ENCODE data around the gene SPARC.

Gene SPARC

DNA sequence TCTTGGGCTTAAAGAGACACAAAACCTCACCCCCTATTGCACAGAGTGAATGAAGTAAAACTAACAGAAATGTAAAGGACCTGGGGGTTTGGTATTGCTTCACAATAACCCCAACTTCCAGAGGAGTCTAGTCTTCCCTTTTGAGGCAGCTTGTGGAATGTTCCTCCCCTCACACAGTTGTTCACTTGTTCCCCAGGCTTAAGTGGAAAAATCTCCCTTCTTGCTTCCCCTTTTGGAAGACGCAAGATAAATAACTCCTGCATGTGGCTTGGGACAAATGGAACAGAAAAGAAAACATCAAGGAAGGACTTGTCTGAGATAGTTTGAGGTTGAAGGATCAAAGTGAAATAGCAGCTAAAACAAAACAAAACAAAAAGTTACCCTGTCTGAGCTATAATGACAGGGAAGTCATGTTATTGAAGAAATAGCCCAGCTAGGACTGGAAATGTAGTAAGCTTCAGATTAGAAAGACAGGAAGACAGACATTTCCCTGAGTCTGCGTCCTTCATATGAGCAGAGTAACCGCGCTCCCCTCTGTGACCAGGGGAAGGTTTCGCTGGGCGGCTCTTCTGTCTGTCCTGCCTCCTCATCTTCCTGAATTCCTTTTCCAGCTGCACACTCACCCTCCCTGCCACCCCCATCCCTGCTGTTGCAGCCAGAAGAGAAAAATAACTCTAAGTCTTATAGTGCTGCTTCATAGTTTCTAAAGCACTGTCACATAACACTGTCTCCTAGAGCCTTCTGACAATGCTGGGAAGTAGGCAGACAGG, 8.8 kb downstream of the SPARC start:
- no peak for DNase-seq

DNA sequence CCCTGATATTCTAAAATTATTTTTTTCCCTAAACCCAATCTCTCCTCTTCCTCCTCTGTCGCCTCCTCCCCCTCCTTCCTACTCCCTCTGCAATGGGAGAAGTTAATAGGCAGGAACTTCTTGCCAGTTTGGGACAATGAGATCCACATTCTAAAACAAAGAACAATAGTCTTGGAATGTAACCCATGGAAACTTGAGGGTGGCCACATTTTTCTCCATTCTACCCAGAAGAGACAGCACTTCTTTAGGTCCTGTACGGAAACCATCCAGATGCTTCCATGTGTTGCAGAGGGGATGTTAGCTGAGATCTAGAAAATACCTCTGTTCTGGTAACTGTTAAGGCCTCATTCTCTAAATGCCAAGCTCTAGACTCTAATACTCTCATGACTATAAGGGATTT, 10.0 kb downstream of the SPARC start:
- no peak for DNase-seq

DNA sequence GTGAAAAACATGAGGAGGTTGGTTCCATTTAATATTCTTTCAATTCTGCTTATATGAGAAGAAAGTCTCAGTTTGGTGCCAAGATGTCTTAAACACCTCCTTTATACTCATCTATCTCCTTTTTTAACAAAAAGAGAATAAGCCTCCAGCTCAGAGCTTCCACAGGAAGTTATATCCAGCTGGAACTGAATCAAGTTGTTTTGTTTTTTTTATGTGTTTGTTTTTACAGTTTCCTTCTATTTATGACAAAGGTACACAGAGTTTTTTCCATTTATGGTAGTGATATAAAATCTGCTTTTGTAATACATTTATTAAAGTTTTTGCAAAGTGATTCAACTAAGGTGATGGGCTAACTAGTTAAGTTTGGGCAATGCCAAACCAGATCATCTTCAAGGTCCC, 10.4 kb downstream of the SPARC start:
- no peak for DNase-seq

DNA sequence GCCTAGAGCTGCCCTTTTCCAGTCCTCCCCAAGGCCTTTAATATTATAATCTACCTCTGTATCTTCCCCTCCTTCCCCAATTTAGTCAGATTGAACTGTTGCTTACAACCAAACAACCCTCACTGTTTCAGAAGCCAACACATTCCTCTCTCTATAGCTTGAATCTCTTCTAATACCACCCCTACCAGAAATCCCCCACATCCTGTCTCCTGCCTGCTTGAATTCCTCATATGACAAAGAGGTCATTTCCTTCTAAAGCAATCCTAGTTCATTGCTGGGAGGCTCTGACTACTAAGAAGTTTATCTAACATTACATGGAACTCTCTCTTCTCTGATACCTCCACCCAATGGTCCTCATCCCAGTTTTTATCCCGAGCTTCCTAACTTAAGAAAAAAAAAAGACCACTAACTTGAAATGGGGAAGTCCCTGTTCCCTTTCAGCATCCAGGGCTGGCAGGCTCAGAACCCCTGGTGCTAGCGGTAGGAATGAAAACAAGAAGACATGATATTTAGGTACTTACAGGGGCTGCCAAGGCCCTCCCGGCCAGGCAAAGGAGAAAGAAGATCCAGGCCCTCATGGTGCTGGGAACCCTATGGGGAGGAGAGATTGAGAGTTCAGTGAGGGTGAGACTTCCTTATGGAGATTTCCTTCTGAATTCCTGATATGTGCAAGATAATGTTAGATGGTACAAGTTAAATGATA, 11.0 kb downstream of the SPARC start:
- no peak for DNase-seq

DNA sequence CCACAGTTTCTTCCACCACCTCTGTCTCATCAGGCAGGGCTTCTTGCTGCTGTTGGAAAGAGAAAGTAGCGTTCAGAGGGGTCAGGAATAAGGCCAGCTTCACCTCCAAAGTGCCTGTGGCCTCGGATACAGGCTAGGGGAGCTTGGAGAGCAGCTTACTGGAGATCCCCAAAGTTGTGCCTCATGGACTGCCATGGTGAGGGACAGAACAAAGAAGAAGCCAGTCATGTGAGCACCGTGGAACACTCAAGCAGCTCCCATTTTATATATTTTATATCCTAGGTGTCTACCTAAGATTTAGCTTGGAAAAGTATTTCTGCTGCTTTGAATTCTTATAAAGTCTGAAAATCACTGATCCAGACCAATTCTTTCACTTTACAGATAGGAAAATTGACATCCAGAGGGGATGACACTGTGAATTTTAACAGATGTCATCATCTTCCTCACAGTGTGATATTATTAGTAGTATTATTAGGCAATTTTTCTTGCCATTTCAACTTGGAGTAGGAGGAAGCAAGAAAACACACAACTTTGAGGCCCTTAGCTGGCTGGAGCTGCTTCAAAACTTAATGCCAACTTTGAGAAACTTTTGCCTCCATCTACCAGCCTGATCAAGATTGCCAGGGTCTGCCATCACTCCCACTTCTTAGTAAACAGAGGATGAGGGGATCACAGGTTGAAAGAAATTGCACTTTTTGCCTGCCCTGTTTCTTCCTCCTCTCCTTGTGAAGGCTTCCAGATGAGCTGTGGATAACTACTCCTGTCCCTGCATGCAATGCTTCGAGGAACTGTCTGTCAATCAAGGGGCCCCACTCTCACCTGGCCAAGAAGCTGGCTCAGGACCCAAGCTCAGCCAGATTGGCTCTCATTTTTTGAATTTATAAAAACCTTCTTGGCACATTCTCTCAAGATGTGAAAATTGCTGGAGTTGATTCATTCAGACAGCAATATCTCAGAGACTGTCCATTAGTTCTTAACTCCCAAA, 11.8 kb downstream of the SPARC start:
- DNase-seq: no peak

DNA sequence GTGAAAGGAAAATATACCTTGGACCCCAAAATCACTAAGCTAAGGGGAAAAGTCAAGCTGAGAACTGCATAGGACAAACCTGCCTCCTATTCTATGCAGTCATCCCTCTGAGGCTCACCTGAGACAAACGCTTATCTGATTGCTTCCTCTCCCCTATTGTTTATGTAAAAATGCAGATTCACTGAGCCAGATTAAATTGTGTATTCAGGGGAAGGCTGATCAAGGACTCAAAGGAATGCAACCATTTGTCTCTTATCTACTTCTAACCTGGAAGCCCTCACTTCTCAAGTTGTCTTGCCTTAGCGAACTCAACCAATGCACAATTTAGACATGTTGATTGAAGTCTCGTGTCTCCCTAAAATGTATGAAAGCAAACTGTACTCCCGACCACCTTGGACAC, 13.3 kb downstream of the SPARC start:
- DNase-seq: no peak

DNA sequence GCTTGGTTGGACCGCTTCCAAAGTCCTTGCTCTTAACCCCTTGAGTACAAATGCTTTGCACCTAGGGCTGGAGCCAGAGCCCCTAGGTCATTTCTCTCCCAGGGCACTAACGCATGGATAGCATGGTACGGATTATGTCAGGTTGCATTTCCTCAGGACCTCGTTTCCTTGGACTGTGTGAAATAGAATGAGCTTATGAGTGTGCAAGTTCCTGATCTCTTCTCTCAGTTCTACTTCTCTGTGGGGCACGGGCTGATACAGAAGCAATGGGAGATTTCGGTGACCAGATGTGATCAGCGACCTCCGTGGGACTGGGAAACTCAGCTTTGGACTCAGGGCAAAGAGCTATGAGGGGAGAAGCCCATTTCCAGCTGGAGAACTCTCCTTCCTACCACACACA, 14.2 kb downstream of the SPARC start:
- no peak for DNase-seq

DNA sequence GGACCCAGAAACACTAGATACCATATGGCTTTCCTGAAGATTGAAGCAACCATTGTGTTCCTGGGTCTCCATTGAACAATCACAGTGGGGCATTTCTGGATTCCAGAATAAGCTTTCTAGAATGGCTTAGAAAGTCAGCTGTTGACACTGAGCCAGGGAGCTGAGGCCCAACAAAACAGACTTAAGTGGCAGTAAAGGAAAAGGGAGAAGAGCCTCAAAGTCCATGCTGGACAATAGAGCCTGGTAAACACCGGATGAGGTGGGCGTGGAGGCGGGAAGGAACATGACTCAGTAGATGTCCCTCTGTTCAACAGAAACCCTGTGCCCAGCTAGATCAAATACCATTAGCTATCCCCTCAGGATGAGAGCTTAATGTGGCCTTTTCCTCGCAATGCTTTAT, 14.8 kb downstream of the SPARC start:
- DNase-seq: no peak

DNA sequence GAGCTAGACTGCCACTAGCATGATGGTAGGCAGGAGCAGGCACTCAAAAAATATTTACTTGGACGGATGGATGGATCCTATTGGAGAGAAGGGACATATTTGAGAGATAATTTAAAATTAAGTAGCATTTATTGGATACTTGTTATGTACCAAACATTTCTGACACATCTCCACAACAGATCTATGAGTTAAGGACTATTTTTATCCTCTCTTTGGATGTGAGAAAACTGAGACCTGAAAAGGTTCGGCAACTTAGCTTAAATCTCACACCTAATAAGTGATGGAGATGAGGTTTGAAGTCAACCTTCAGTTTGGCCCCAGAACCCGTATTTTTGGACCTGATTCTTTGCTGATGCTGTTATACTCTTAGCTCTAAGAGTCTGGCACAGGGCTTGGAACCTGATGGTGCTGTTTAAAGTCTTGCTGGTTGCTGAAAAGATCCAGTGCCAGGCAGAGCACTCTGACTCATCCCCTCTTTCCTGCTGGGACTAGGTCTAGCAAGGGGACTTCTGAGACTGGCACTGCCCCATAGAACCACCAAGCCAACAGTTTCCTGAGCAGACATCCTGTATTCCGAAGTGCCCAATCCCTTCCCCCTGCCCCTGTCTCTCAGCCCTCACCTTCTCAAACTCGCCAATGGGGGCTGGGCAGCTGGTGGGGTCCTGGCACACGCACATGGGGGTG, 15.6 kb downstream of the SPARC start:
- no peak for DNase-seq

DNA sequence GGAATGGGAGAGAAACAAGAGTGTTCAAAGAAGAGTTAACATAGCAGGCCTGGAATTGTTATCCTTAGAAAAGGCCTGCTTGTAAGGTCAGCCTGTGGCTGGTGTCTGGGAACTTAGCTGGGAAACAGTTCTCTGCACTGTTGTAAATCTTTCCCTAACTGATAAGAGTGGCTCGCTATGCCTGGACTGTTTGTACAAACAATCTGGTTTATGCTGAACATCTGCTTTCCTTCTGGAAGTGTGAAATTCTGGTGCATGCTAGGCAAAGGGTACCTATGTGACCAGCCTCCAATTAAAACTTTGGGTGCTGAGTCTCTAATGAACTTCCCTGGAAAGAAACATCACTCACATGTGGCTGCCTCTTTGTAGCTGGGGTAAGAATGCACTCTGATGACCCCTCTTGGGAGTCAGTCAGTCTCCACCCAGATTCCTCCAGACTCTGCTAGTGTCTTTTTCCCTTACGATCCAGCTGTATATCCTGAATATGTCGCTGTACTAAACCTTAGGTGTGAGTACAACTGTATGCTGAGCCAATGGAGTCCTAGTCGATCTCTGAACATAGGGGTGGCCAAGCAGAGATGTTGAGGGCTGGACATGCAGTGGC, 16.5 kb downstream of the SPARC start:
- no peak for DNase-seq

DNA sequence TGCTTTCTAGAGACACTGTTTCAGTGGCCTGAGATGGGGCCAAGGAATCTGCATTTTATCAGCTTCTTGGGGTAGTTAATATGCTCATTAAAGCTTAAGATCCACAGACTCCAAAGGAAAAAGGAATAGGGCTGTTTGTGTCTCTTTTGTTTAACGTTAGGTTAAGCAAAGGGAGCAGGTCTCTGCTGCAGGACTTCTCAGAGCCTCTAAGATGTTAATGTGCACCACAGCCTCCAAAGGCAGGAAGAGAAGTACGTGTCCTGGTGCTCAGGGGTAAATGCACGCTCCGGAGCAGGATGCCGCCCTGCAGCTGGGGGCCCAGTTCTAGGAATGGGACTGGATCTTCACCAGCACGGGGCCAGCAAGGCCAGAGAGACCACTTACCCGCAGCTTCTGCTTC, 19.6 kb downstream of the SPARC start:
- DNase-seq: no peak

DNA sequence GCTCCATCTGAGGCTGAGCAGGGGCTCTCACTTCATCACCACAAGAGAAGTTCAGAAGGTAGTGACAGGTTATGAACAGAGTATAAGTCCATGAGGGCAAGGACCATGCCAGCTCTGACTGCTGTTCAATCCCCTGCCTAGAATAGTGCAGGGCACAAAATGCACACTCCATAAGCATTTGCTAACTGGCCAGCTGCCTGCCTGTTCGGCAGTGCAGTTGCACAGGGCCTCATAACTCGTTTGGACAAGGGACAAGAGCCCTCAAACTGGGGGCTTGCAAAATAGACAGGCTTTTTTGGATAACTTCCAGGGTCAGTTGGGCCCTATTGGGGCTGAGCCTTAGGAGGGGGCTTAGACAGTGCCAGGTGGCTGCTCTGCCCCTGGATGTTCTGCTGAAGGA, 21.1 kb downstream of the SPARC start:
- DNase-seq: no peak

DNA sequence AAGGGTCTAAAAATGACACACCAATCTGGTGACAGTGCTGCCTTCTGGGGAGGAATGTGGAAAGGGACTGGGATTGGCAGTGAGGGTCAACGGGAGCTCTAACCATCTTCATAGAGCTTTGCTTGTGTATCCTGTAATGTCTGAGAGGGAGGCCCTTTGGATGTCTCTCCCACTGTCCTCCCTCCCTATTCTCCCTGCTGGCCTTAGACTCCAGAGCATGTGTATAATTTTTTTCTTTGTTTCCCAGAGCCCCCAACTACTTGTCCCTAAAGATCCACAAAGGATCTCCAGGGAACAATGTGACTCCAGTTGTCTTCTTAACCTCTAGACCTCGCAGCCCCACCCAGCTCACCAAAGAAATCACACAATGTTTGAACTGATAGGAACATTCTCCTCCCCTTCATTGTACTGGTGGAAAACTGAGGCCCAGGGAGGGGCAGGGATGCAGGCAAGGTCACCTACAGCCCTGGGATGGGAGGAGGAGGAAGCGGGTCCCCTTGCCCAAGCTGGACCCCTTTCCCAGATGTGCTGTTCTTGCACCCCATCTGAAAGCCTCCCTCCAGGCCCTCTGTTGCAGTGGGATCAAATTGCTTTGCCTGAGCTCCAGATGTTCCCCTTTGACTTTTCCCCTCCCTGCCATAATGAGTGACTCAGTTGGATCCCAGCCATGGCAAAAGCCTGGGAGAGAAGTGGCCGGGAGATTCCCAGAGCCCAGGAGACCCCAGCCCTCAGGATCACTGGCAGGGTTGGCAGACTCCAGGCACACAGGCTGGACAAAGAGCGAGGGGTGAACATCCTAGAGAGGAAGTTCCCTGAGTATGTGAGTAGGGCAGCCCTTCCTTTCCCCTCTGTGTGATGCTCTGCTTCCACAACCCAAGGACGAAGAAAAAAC, 21.8 kb downstream of the SPARC start:
- no peak for DNase-seq

DNA sequence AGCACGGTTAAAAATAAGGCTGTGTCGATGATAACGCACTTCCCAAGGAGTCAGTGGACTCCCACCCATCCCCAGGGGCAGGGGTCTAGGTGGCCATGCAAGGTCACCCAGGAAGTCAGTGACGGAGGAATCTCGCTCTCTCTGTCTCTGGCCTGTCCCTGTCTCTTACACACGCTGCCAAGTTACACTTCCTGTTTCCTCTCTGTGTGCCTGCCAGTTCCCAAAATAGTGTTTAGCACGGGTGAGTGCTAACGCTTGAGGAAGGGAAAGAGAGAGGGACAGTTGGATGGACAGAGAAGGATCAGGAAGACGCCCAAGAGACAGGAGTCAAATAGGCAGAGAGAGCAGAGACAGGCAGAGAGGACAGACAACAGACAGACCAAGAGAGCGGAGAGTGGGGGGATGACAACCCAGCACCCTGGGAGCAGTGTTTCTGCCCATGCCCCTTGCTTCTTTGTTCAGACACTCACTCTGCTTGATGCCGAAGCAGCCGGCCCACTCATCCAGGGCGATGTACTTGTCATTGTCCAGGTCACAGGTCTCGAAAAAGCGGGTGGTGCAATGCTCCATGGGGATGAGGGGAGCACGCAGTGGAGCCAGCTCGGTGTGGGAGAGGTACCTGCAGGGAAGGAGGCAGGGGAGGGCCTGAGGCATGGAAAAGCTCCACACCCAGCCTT, 23.0 kb downstream of the SPARC start:
- DNase-seq: no peak

DNA sequence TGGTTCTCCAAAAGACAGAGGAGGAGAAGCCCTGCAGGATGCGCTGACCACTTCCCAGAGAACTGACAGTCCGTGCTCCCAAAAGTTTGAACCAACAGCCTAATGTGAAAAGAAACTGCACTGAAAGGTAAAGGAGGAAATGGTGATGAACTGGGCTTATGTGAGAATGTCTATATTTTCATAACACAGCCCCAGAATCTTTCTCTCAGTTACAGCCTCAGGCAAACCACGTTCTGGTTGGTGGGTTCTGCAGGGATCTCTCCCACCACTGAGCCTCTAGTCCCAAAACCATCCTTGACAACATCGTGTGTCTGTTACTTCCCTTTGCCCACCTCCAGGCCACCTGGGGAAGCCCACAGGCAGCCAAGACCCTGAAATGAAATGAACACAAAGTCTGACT, 23.9 kb downstream of the SPARC start:
- no peak for DNase-seq

DNA sequence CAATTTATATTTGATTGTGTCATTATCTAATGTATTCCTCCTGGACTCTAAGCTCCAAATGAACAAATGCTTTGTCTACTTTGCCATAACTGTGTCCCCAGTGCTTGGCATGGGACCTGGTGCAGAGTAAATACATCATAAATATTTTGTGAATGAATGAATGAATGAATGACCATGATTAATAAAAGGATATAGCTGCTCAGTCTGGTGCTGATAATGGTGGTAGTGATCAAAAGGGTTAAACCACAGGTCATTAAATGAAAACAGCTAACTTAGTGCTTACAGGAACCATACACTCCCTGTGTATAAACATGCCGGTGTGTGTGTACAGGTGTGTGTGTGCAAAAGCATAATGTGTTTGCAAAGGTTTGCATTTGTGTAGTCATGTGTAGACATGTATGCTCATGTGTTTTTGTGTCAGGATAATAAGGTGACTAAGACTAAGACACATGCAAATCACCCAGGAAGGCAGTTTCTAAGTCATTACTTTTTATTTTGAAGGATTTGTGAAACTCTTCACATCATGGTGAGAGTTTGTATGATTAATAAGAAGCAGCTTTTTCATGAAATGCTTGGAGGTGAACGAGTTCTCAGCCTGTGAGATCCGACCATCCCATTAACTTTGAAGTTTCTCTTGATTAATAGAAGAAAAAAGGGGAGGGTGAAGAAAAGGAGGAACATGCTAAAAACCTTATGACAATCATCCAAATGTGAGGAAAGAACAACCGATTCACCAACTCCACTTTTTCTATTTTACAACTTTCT, 24.6 kb downstream of the SPARC start:
- DNase-seq: no peak

DNA sequence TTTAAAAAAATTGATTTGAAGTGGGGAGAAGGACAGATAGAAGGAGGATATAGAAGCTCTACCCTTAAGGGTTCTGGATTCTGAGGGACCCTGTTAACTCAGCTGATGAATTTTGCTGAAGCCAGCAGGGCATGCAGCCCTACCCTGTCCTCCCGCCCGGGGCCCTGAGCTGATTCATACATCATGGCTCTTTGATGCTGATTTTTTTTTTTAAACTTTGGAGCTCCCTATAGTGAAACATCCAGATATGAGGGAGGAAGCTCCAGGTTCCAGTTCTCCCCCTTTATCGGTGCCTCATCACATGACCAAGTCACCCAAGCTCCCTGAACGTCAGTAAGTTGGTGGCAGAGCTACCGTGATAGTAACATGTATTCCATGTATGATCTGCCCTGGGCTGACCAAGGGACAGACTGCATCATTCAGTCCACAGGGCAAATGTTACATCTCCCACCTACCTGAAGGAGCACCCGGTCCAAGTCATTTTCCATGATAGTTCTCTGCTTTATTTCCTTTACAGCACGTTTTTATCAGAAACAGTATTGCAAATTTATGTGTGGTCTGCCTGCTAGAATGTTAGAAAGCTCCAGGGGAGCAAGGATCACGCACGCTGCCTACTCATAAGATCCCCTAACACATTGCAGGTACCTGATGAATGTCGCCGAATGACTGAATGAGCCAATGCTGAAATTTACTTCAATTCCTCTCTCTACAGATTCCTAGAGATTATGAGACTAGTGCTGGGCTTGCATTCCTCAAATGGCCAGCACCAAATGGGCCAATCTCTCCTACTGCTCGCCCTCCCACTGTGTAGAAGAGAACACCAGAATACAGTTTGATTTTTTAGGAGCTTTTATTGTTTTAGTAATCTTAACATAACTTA, 25.9 kb downstream of the SPARC start:
- DNase-seq: no peak

DNA sequence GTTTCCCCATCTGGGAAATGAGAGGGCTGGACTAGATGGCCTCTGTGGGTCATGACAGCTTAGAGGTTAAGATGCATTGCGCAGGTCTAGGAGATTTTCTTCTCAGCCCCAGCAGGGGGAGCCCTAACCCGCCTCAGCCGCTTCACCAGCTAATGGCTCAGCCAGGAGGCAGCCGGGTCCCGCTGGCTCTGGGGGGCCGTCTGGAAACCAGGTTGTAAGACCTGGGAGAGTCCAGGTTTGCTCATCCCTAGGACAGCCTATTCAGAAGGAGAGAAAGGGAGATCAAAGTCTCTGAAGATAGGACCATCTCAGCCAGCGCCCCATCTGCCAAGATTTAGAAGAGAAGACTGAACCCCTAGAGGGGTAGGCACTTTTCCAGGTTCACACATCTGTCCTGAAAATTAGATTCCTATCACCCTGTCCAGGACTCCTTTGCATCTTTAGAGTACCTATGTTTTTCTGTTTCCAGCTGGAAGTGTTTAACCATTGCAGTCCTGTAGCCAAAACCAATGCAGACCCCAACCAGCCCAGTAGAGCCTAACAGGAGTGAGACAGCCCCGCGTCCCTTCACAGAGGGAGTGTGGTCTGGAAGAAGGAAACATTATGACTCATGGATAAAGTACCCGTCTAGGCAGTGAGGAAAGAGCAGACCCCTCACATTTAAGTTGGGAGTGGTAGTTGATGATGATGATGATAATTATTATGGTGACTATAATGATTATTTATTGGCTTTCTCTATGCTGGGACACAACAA, 27.5 kb downstream of the SPARC start:
- peak; percentile 66 for DNase-seq

Data from activated T-cell treated with anti-CD3 and anti-CD28 coated beads for 4 hours (primary cell).